Endodermal cell (in vitro differentiated cells): ENCODE results near the gene TRAPPC1. TPM values are rescaled to one million over a fixed set of nuclear protein-coding genes. Genes with fewer than 3 reads are reported as not detected.

ENCODE experiments used
- DNase-seq: peaks from one replicate; pipeline ENCODE4 v3.0.0-alpha.2; 2017
- H3K27ac ChIP-seq: 2 replicates; pipeline ENCODE4 v1.5.1; 2013; ENCODE audit warnings: mild to moderate bottlenecking, low read depth, low read length, moderate library complexity
- H3K27me3 ChIP-seq: 2 replicates; pipeline ENCODE4 v1.6.1; 2013; ENCODE audit warnings: mild to moderate bottlenecking, low read length, moderate library complexity; ENCODE audit not compliant: insufficient read depth, control insufficient read depth, poor library complexity, severe bottlenecking
- H3K36me3 ChIP-seq: 2 replicates; pipeline ENCODE4 v1.7.0; 2013; ENCODE audit warnings: mild to moderate bottlenecking, low read length, moderate library complexity; ENCODE audit not compliant: control insufficient read depth, insufficient read depth
- H3K4me1 ChIP-seq: one replicate; pipeline ENCODE4 v1.7.0; 2013; ENCODE audit warnings: low read length; ENCODE audit not compliant: control insufficient read depth, insufficient read depth
- H3K4me3 ChIP-seq: 2 replicates; pipeline ENCODE4 v1.5.1; 2013; ENCODE audit warnings: mild to moderate bottlenecking, low read length, moderate library complexity
- H3K9ac ChIP-seq: 2 replicates; pipeline ENCODE4 v1.6.1; 2013; ENCODE audit warnings: mild to moderate bottlenecking, low read length, moderate library complexity; ENCODE audit not compliant: poor library complexity, severe bottlenecking; ENCODE audit errors: extremely low read depth
- H3K9me3 ChIP-seq: 2 replicates; pipeline ENCODE4 v1.6.1; 2013; ENCODE audit warnings: mild to moderate bottlenecking, low read length, moderate library complexity; ENCODE audit not compliant: control insufficient read depth
- H3K27ac Mint-ChIP-seq: 2 replicates; pipeline ENCODE4 v1.8.0; 2020; ENCODE audit warnings: mixed read lengths
- H3K27me3 Mint-ChIP-seq: 2 replicates; pipeline ENCODE4 v1.8.0; 2021; ENCODE audit warnings: mild to moderate bottlenecking, mixed read lengths; ENCODE audit not compliant: insufficient read depth
- H3K36me3 Mint-ChIP-seq: 2 replicates; pipeline ENCODE4 v1.8.0; 2020; ENCODE audit warnings: low read depth, mixed read lengths
- H3K4me1 Mint-ChIP-seq: 2 replicates; pipeline ENCODE4 v1.8.0; 2020; ENCODE audit warnings: mixed read lengths
- H3K4me3 Mint-ChIP-seq: 2 replicates; pipeline ENCODE4 v1.8.0; 2020; ENCODE audit warnings: mild to moderate bottlenecking, moderate library complexity, mixed read lengths
- H3K9me3 Mint-ChIP-seq: 2 replicates; pipeline ENCODE4 v1.8.0; 2020; ENCODE audit warnings: mild to moderate bottlenecking, mixed read lengths
- WGBS, 2 experiments: methylation state at CpG; one replicate each; pipeline versions ENCODE4 v1.1.5 to v1.1.7; 2013; ENCODE audit warnings: missing lambda C conversion rate in 2 of 2, mixed read lengths in 1 of 2; ENCODE audit not compliant: insufficient coverage in 1 of 2, insufficient read length in 1 of 2; 5-methylcytosine and 5-hydroxymethylcytosine counted together
- total RNA-seq, 2 donors: library from RNA; stranded (reverse); fragmentation: NEBNext Ultra II Directional in 1 of 2; extraction: Animal tissue kit (Norgen Biotek cat#: 25700) in 1 of 2; gene quantifications; 2 replicates in 1 of 2; 3 replicates in 1 of 2; pipeline ENCODE4 v1.2.1, GENCODE V29; 2021
- TF ChIP-seq, protein P1 (sequence below): fragments of 200-600 bp; sonication (generic); conservative IDR thresholded peaks from 2 replicates; pipeline ENCODE4 v1.5.0; 2021; ENCODE audit warnings: antibody characterized with exemption, mild to moderate bottlenecking

The TRAPPC1 gene
- total RNA-seq, 2 donors from 2014 or later = 150 to 170 TPM

GRCh38 chr17:7894226-7894625 is 37.5 kb downstream of the TRAPPC1 start:
- Mint-ChIP-seq H3K4me3 (no peak overlapping the region), H3K27me3 (no peaks in the 10 kb centered on the region), H3K9me3 (no peaks in the 10 kb centered on the region), H3K27ac (no peak overlapping the region), H3K36me3 (peaks cover 68% of the 10 kb centered on the region), H3K4me1 (peaks cover 6% of the 10 kb centered on the region)
- TF ChIP-seq, protein P1, sequence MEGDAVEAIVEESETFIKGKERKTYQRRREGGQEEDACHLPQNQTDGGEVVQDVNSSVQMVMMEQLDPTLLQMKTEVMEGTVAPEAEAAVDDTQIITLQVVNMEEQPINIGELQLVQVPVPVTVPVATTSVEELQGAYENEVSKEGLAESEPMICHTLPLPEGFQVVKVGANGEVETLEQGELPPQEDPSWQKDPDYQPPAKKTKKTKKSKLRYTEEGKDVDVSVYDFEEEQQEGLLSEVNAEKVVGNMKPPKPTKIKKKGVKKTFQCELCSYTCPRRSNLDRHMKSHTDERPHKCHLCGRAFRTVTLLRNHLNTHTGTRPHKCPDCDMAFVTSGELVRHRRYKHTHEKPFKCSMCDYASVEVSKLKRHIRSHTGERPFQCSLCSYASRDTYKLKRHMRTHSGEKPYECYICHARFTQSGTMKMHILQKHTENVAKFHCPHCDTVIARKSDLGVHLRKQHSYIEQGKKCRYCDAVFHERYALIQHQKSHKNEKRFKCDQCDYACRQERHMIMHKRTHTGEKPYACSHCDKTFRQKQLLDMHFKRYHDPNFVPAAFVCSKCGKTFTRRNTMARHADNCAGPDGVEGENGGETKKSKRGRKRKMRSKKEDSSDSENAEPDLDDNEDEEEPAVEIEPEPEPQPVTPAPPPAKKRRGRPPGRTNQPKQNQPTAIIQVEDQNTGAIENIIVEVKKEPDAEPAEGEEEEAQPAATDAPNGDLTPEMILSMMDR = no peak
- Histone ChIP-seq H3K4me1 (peaks cover 6% of the 10 kb centered on the region), H3K27me3 (no peaks in the 10 kb centered on the region), H3K9me3 (no peaks in the 10 kb centered on the region), H3K9ac (no peak overlapping the region), H3K27ac (no peak overlapping the region), H3K4me3 (no peak overlapping the region), H3K36me3 (peaks cover 56% of the 10 kb centered on the region)
- peak; percentile 22 for DNase-seq
- WGBS, 2 experiments = 95 to 98% methylated on average over 5 to 7 of the region's 9 CpGs

DNA sequence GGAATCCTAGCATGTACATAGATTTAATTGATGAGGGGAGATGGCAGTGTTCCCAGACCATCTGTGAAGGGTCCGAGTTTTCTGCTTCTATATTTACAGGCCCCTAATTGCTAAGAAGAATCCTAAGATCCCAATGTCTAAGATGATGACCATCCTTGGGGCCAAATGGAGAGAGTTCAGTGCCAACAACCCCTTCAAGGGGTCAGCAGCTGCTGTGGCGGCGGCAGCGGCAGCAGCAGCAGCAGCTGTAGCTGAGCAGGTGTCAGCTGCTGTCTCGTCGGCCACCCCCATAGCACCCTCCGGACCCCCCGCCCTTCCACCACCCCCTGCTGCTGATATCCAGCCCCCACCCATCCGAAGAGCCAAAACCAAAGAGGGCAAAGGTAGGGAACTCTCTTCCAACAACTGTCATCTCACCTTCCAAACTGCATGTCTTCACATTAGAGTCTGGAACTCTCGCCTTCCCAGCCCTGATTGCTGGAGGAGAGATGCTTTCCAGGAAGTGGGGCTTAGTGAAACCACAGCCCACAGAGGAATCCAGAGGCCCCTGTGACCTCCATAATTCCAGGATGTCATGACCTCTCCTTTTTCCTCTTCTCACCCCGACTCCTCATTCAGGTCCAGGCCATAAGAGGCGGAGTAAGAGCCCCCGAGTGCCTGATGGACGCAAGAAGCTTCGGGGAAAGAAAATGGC is 38.4 kb downstream of the TRAPPC1 start:
- Histone ChIP-seq H3K9me3 (no peaks in the 10 kb centered on the region), H3K27me3 (no peaks in the 10 kb centered on the region), H3K4me3 (no peak overlapping the region), H3K27ac (no peak overlapping the region), H3K9ac (no peak overlapping the region), H3K4me1 (peaks cover 10% of the 10 kb centered on the region), H3K36me3 (peaks cover 48% of the 10 kb centered on the region)
- H3K36me3 Mint-ChIP-seq = peaks cover 60% of the 10 kb centered on the region
- H3K4me1 Mint-ChIP-seq = peaks cover 4% of the 10 kb centered on the region
- DNase-seq = peak; percentile 13
- H3K4me3 Mint-ChIP-seq = no peak overlapping the region
- no peaks in the 10 kb centered on the region for H3K9me3 Mint-ChIP-seq
- H3K27me3 Mint-ChIP-seq = no peaks in the 10 kb centered on the region
- TF ChIP-seq, protein P1 = no peak
- WGBS, 2 experiments = 94 to 100% methylated on average over 5 to 13 of the region's 15 CpGs
- no peak overlapping the region for H3K27ac Mint-ChIP-seq

DNA sequence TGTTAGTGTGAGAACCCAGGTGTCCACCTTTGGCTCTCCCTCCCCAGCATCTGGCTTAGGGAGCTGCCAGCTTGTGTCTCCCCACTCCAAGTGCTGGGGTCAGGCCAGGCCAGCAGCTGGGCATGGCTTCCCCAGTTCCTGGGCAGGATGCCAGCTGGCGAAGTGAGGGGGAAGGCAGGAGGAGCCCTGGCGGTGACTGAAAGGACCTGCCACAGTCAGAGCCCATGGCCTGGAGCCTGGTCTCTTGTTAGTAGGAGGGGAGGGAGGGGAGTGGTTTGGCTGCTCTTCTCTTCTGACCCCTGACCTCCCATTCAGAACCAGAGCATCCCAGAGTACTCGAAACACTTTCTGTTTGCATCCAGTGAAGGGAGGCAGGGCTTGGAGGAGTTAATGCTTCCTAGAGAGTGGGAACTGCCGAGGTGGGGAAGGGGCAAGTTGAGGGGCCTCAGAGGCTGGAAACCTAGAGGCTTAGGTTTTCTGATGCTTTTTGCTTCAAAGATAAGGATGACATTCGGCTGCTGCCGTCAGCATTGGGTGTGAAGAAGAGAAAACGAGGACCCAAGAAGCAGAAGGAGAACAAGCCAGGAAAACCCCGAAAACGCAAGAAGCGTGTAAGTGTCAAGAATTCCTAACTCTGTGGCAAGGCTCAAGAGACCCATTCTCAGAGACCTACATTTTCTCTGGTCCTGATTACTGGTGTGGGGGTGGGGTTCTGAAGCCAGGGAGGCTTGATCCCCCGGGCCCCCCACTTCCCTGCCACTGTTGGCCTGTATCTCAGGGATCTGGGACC is 42.4 kb downstream of the TRAPPC1 start:
- H3K36me3 Mint-ChIP-seq = peaks cover 27% of the 10 kb centered on the region
- Histone ChIP-seq H3K27ac (no peak overlapping the region), H3K27me3 (no peaks in the 10 kb centered on the region), H3K9me3 (no peaks in the 10 kb centered on the region), H3K4me3 (no peak overlapping the region), H3K9ac (no peak overlapping the region), H3K36me3 (peaks cover 24% of the 10 kb centered on the region), H3K4me1 (peaks cover 9% of the 10 kb centered on the region)
- no peaks in the 10 kb centered on the region for H3K9me3 Mint-ChIP-seq
- peaks cover 4% of the 10 kb centered on the region for H3K4me1 Mint-ChIP-seq
- peaks cover 8% of the 10 kb centered on the region for H3K27me3 Mint-ChIP-seq
- 87 to 92% methylated on average over 4 to 11 of the region's 11 CpGs for WGBS, 2 experiments
- TF ChIP-seq, protein P1 = peak; percentile 46
- peak; percentile 83 for DNase-seq
- no peak overlapping the region for H3K4me3 Mint-ChIP-seq
- no peak overlapping the region for H3K27ac Mint-ChIP-seq
